ENCODE measurements around the gene TRA2B.
"Not testable (repeated sequence)": the region's sequence is repeated elsewhere in the genome, so short reads cannot be mapped to it uniquely, and the experiment has no call there.

Gene TRA2B

DNA sequence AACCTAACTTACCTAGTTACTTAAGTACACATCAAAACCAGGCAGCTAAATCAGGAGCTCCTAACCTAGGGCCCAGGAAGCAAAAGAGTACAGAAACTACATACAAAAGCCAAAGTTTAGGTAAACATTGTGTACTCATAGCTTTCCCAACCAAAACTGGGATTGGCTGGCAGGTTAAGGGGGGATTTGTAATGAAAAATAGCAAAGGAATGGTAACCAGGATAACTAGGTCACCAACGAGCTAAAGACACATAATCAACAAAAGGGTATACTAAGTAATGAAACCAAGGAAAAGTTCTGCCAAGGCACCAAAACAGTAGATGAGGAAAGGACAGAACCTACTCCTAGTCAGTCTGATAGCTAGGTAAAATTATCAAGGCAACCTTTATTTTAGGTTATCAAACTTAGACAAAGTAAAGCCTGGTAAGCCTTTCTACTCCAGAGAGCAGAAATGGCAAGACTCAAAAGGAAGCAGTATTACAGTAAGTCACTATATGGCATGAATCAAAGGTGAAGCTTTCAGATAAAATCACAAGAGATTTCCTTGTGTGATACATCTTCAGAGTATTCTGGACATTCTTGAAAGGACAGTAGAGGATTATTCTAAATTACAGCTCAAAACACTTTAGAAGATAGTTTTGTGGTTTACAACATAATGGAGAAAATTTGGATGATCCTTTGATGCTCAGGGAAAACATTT is 10.2 kb downstream of the TRA2B start:
- DNase-seq, result no peak

DNA sequence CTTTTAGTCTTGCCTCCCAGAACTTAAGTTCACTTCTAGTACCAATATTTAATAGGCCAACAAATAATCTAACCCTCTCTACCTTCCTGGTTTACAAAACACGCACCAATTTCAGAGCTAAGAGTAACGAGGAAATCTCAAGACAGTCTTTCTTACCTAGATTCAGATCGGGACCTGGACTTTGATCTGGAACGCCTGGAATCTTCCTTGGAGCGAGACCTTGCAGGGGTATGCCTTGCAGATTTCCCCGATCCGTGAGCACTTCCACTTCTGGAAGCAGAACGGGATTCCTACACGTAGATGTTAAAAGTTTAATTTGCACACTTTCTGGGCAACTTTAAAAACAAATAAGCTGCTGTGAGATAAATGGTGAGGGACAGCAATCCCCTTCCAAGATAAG is 11.4 kb downstream of the TRA2B start:
- DNase-seq, result no peak

DNA sequence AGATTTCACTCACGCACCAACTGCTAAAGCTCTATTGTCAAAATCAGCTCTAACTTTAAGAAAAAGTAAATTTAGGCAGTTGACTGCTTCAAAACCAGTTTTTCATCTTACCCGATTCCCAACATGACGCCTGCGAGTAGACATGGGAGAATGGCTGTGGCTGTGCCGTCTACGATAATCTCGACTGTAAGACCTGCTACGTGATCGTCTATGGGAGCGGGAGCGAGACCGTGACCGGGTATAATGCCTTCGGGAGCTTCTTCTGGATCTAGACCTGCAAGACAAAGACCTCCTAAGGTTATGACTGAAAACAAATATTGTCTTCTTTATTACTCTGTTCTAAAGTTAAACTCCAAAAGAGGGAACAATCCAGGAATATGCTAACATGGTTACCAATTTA is 12.5 kb downstream of the TRA2B start:
- DNase-seq, result no peak

DNA sequence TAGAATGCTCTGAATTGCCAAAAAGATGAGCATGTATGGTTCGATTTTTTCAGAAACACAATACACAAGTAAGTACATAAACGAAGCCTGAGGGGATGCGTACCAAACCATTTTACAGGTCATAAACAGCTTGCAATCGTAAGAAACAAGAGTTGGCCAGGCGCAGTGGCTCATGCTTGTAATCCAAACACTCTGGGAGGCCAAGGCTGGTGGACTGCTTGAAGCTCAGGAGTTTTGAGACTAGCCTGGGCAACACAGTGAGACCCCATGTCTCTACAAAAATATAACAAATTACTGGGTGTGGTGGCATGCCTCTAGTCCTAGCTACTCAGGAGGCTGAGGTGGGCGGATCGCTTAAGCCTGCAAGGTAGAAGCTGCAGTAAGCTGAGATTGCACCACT is 13.4 kb downstream of the TRA2B start:
- no peak for DNase-seq

DNA sequence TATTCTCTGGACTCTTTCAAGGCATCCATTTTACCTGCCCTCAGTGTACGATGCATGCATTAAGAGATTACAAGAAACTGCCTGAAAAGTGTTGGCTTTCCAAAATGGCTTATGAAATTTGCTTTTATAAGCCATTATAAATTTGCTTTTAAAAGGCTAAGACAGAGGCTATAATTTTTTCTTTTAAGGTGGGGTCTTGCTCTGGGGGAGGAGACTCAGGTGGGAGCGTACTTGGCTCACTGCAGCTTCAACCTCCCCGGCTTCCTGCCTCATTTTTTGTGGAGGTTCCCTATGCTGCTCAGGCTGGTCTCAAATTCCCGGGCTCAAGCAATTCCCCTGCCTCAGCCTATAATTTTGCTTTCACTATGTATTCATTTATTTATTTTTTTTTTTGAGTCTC is 17.6 kb downstream of the TRA2B start:
- no peak for DNase-seq

DNA sequence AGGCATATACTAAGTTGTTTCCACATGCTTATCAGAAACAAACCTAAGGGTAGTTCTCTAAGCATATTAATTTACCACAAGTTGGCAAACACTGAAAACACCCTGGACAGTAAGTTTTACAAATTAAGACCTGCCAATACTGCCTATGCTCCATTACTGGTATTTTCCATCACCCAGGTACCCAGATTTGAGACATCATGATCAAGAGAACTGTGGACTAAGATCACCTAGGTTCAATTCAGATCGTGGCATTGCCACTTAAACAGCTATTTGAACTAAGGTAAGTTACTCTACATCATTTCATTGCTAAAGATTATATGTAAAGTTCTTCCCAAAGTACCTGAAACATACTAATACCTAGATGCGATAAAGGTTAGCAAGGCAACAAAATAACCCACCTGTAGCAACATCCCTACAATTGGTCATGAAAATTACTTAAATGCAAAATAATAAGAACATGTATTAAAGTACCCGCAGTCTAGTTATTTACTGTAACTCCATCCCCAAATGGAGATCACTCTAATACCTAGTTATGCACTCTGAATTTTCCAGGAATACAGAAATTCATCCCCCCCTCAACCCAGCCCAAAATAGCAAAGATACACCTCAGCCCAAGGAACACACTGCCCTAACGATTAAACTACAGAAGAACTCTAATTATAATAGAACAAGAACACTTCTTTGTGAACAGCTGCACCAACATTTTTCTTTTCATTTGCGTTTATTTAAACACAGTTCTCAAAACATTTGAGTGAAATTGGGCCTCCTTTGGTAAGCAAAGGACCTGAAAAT is 21.6 kb downstream of the TRA2B start:
- DNase-seq, result no peak

DNA sequence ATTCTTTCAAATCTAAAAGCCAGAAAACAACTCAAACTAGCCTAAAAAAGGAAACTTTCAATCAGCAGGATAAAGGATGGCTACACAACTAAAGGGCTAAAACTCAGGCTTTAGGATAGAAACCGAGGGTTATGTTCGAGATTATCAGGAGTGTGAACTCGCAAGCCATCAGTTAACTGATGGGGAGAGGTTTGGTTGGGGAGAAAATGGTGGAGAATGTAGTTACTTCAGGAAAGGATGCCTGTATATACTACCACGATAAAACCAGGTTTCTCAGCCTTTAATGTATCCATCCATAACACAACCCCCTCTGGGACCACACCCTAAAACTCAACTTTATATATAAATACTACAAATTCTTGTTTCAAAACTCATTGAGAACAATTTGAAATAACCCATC is 22.2 kb downstream of the TRA2B start:
- DNase-seq, result no peak

DNA sequence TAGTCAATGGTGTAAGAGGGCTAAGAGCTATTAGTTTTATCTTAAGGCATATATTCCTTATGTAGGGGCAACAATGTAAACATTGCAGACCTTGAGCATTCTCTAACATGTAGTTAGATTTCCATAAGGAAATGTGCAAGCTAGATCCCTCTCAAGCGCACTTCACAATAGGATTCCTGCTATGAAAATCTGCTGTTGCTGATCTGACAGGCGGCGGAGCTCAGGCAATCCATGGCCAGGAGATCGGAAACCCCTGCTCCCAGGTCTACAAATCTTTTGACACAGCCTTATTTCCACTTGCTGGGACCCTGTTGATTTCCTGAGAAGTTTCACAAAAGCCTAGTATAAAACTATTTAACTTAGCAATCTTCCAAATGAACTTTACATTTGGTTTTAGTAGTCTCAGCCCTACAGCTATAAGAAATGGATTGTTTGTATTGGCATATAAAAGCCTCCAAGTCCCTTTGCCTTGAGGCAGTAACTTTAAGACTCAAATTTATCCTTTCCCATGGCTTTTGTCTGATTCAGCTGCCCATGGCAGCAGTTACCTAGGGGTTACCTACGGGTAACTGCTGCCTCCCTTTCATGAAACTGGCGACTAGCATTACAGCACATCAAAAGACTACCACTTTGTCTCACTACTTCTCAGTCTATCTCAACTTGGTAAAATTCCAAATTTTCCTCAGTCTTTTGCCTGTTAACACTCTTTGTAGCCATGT is 22.7 kb downstream of the TRA2B start:
- no peak for DNase-seq

DNA sequence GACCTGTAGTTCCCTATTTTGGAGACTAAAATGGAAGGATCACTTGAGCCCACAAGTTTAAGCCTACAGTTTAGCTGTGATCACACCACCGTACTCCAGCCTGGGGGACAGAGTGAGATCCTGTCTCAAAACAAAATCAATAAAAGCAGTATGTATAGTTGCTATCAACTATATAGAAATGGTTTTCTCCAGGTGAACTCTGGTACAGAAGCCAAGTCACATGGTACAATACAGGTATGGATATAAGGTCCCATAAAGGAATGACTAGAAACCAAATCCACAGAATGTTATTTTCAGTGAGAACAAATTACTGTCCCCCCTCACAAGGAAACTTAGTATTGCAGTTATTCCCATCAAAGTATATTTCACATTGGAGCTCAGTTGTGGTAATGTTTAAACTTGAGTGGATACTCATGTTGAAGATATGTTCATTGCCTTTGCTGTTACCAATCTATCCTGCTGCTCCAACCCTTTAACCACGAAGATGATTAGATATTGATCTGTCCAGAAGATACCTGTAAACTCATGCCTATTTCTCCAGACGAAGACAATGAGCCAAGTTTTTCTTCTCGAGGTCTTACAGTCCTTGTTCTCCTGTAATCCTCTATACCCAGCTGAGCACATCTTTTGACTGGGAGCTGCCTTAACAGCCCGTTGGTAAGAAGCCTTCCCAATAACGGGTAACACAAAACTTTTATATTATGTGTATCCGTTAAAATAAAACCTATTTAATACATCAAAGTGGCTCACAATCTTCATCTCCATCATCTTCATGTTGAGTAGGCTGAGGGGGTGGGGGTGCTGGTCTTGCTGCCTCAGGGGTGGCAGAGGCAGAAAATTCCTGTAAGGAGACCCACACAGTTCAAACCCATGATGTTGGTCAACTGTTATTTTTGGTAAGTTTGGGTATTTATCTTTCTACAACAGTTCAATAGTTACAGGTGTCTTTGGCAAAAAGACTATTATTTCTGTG is 24.6 kb downstream of the TRA2B start:
- DNase-seq, result no peak

DNA sequence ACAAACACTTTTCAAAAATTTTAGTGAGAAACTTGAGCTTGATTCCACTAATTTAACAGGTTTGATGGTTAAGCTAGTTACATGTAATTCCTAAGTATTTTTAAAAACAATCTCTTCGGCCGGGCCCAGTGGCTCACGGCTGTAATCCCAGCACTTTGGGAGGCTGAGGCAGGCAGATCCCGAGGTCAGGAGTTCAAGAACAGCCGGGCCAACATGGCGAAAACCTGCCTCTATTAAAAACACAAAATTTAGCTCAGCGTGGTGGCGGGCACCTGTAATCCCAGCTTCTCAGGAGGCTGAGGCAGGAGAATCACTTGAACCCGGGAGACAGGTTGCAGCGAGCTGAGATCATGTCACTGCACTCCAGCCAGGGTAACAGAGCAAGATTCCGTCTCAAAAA is 25.3 kb downstream of the TRA2B start:
- DNase-seq, result no peak

DNA sequence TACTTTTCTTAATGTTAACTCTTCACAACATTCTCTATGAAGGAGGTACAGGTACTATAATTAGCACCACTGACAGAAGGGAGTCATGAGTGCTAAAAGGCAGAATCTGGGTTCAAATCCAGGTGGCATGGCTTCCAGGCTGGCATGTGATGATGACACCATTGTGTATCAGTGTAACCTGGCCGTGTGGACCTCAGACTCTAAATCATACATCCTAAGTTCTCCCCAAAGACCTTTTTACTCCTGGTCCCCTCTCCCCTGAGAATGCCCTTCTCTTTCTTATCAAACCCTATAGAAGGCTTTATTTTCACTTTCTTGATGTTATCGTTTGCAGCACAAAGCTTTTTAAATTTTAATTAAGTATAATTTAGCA is 26.8 kb downstream of the TRA2B start:
- DNase-seq, result not testable (repeated sequence)

DNA sequence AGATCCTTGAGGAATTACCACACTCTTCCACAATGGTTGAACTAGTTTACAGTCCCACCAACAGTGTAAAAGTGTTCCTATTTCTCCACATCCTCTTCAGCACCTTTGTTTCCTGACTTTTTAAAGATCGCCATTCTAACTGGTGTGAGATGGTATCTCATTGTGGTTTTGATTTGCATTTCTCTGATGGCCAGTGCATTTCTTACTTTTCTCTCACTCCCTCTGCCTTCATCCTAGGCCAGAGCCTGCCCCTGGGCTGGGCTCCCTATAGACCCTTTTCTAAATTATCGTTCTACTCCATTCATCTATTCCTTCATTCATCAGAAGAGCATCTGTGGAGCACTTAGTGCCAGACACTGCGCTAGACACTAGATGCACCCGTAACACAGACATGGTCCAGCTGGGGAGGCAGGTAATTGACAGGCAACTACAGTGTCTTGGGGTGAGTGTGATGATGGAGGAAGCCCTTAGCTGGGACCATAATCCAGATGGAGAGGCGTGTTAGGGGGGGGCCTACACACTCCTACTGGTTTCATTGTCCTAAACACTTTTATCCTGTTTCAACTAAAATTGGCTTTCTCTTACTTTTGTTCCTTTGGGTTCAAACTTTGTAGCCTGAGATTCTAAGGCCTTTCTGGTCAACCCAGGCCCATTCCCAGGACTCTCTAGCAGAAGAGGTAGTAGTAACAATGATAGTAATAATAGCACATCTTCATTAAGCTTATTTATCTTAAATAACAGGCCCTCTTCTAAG is 27.3 kb downstream of the TRA2B start:
- DNase-seq, result not testable (repeated sequence)

DNA sequence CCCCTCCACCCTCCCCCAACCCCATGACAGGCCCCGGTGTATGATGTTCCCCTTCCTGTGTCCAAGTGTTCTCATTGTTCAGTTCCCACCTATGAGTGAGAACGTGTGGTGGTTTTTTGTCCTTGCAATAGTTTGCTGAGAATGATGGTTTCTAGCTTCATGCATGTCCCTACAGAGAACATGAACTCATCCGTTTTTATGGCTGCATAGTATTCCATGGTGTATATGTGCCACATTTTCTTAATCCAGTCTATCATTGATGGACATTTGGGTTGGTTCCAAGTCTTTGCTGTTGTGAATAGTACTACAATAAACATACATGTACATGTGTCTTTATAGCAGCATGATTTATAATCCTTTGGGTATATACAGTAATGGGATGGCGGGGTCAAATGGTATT is 27.9 kb downstream of the TRA2B start:
- not testable (repeated sequence) for DNase-seq

DNA sequence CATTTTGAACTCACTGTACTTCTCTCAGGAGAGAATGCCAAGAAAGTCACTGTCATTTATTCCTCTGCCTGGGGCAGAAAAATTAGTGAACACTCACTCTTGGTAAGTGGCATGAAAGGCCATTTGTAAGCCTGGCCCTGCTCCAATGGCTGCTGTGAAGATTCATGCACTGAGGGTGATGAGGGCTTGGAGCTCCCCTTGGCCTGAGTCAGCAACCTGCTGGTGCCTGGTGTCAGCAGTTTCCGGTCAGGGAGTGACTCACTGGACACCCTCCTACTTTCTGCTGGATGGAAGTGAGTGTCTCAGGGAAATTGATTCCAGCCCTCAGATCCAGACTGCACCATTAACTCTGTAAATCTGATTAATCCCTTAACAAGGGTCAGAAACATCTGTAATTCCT is 37.6 kb downstream of the TRA2B start:
- DNase-seq, result peak; percentile 93

DNA sequence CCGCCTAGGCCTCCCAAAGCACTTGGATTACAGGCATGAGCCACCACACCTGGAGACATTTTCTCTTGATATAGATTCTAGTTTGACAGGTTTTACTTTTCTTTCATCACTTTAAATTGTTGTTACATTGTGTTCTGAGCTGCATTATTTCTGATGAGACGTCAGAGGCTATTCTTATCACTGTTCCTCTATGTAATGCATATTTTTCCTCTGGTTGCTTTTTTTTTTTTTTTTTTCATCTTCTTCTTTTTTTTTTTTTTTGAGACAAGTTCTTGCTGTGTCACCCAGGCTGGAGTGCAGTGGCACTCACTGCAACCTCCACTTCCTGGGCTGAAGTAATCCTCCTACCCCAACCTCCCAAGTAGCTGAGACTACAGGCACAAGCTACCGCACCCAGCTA is 41.2 kb downstream of the TRA2B start:
- DNase-seq, result peak; percentile 21

DNA sequence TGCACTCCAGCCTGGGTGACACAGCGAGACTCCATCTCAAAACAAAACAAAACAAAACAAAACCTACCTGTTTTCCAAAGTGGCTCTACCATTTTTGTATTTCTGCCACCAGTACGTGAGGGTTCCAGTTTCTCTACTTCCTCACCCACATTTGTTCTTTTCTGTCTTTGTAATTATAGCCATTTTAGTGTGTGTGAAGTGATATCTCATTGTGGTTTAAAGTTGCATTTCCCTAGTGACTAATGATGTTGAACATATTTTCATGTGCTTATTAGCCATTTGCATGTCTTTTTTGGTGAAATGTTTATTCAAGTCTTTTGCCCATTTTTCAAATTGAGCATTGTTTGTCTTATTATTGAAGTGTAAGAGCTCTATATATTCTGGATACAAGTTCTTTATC is 50.7 kb downstream of the TRA2B start:
- DNase-seq, result no peak

DNA sequence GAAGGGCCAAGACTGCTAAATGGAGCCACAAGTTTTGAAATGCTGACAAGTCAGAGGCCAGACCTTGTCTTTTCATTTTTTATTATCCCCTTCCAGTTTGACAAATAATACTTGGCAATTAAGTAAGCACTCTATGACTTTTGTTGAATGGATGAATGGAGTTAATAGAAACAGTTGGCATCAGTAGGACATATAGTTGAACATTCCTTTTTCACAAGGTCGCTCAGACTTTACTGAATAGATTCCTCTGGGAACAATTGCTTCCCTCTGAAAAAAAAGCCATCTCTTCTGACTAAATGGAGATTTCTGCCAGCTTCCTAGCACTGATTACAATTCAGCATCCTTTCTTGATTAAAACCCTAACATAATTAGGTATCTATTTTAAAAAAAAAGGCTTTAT is 53.2 kb downstream of the TRA2B start:
- no peak for DNase-seq

DNA sequence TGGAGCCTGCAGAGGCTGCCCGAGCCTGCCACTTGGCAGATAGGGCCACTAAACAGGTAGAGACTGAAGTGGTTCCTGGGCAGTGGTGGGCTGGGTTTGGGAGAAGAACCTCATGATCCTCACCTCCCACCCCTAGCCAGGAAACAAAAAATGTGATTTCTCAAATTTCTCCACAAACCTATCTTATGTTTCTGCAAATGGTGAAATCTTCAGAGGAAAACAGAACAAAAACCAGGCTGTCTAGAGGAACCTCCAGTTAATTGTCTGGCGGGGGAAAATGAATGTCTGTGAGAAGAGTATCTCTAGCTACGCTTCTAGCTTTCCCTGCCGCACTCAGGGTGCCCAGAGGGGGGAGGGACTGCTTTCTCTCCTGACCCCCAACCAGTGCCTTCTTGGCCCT is 55.9 kb downstream of the TRA2B start:
- DNase-seq, result no peak

DNA sequence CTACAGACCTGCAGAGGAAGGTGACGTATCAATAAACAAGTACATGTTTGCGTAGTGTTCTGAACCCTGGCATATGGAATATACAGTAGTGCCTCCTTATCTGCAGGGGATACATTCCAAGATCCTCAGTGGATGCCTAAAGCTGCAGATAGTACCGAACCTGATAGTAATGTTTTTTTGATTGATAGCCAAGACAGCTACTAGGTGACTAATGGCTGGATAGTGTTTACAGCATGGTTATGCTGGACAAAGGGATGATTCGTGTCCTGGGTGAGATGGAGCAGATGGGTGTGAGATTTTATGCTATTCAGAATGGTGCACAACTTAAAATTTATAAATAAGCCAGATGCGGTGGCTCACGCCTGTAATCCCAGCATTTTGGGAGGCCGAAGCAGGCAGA is 57.2 kb downstream of the TRA2B start:
- no peak for DNase-seq

DNA sequence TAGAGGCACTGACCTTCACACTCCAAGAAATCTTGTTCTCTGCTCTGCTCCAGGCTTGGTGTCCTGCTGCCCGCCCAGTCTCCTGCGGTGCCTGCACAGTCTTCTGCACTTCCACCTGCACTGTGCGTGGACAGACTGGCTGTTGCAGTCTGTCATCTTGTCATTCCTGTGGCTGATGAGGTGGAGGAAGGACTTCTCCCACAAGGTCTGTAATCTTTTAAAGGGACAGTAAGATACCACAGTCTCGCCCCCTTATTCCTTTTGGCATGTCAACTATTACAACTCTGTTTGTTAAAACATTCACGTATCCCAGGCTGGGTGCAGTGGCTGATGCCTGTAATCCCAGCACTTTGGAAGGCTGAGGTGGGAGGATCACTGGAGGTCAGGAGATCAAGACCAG is 58.9 kb downstream of the TRA2B start:
- no peak for DNase-seq

DNA sequence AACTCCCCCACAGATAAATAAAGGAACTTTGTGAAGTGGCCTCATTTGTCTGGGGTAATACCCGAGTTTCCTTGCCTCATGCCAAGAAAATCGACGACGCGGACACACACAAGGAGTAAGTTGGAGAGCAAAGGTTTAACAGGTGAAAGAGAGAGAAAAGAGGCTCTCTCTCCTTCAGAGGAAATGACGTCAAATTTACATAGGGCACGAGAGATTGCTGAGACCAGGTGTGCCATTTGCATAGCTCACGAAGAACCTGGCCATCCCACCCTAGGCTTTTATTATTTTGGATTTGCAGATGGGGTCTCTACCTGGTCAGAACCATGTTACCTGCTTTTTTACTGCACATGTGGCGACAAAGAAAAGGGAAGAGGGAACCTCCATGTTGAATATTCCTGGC is 63.7 kb downstream of the TRA2B start:
- DNase-seq, result no peak

DNA sequence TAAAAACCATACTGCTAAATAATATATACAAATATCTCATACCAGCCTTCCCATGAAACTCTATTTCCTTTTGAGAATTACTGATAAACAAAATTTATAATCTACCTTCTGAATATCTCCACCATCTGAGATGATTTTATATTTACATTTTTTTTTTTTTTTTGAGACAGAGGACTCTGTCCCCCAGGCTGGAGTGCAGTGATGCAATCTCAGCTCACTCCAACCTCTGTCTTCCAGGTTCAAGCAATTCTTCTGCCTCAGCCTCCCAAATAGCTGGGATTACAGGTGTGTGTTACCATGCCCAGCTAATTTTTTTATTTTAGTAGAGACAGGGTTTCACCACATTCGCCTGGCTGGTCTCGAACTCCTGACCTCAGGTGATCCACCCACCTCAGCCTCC is 70.2 kb downstream of the TRA2B start:
- DNase-seq, result no peak
